Measurements from ENCODE around the gene TMC7. TPM values are rescaled to one million over a fixed set of nuclear protein-coding genes. Genes with fewer than 3 reads are reported as not detected.
A peak's percentile ranks its signal among the peaks of the same experiment; 100 is the strongest.

Gene TMC7
- total and polyA plus RNA-seq, 2 of the 13 experiments (the other 11 are each of a cell fraction or from before 2014, with no cell fraction given), result 1.2 to 5.1 TPM

- TF ChIP-seq ZSCAN5A (CRISPR knock-in tag; IDR thresholded peaks at IDR 0.05; ENCODE audit: borderline replicate concordance), result peak; percentile 100; the same call in 1 of the 2 replicates
Observed at GRCh38 chr16:18943414-18943813, 40.3 kb upstream of the TMC7 start (continued).

- Histone ChIP-seq H2AFZ (ENCODE audit: low read length) (peak overlapping the region; percentile 60), H3K27ac (ENCODE audit: extremely low read length, insufficient read depth, low read length) (no peak overlapping the region), H3K4me3 (replicated peaks in 1 of 3; ENCODE audit: insufficient read depth in 1 of 3, low read depth in 2 of 3, low read length in 3 of 3) (peak overlapping the region in 1 of 3 experiments; percentile 67; a peak in 1 of 6 replicates), H3K4me1 (ENCODE audit: insufficient read depth, low read length) (peaks cover 22% of the 10 kb centered on the region), H3K36me3 (replicated peaks in 1 of 2; ENCODE audit: control insufficient read depth in 1 of 2, insufficient read depth in 2 of 2, low read length in 2 of 2) (no peaks in the 10 kb centered on the region), H3K4me2 (ENCODE audit: low read depth, low read length) (peak overlapping the region; percentile 67), H4K20me1 (ENCODE audit: insufficient read depth, low read length) (no peaks in the 10 kb centered on the region), H3K9me3 (ENCODE audit: low read length) (no peaks in the 10 kb centered on the region), H3K79me2 (ENCODE audit: insufficient read depth, low read length) (no peaks in the 10 kb centered on the region), H3K27me3 (ENCODE audit: control insufficient read depth in 1 of 2, insufficient read depth in 2 of 2, low read length in 2 of 2) (no peaks in the 10 kb centered on the region; a peak in 3 of 5 replicates), H3K9ac (ENCODE audit: insufficient read depth, low read depth, low read length) (no peak overlapping the region)
- BruUV-seq (replicated peaks), result no TSS peak
- WGBS (ENCODE audit: low lambda C conversion rate), result 71% methylated on average over 7 of the region's 7 CpGs
- ATAC-seq (no peak), FAIRE-seq (no peak), DNase-seq (ENCODE audit: low spot score) (no peak)
- POLR2A ChIA-PET, result interaction anchor here (1.1 to 3.1 kb wide), 3 partner anchors 11 to 144 kb away, joined by 3 to 16 read pairs (median 3); partner anchors contain the start of gene ARL6IP1
- CTCF ChIA-PET (ENCODE audit: low intra/inter-chr PET ratio, low total read pairs), result interaction anchor here (1.3 kb wide), 1 partner anchor 8 kb away, joined by 3 read pairs; no protein-coding TSS in a partner anchor
- in situ Hi-C loops (cut with HindIII; ENCODE audit: extremely low pct_ligation_motif_present, low pct_unique_long_range_greater_than_20kb) (no loop called here), intact Hi-C loops (cut with micrococcal nuclease; ENCODE audit: unreplicated experiment) (no loop called here)
- TF ChIP-seq HES4 (CRISPR knock-in tag; IDR thresholded peaks at IDR 0.05; ENCODE audit: borderline replicate concordance) (no peak), RCOR2 (CRISPR knock-in tag; IDR thresholded peaks at IDR 0.05) (no peak), ZEB1 (IDR thresholded peaks at IDR 0.05; ENCODE audit: insufficient replicate concordance, low read depth) (no peak), CHD2 (IDR thresholded peaks at IDR 0.05; ENCODE audit: low read depth, low read length) (no peak), PRMT3 (CRISPR knock-in tag; IDR thresholded peaks at IDR 0.05; ENCODE audit: borderline replicate concordance, low read depth) (no peak), ZNF749 (CRISPR knock-in tag; IDR thresholded peaks at IDR 0.05; ENCODE audit: borderline replicate concordance) (no peak), ZMAT5 (CRISPR knock-in tag; IDR thresholded peaks at IDR 0.05; ENCODE audit: borderline replicate concordance, low read depth) (no peak), ZNF629 (CRISPR knock-in tag; conservative IDR thresholded peaks at IDR 0.05) (no peak), ZNF556 (CRISPR knock-in tag; IDR thresholded peaks at IDR 0.05; ENCODE audit: borderline replicate concordance) (no peak), TOE1 (CRISPR knock-in tag; IDR thresholded peaks at IDR 0.05) (no peak), CHCHD3 (CRISPR knock-in tag; IDR thresholded peaks at IDR 0.05) (no peak), TBL1XR1 (IDR thresholded peaks at IDR 0.05; ENCODE audit: borderline replicate concordance, low read length, partially characterized antibody) (no peak), NFKB2 (CRISPR knock-in tag; IDR thresholded peaks at IDR 0.05; ENCODE audit: borderline replicate concordance) (no peak), ZMYM2 (CRISPR knock-in tag; IDR thresholded peaks at IDR 0.05) (no peak), HINFP (CRISPR knock-in tag; IDR thresholded peaks at IDR 0.05; ENCODE audit: low read depth) (0 out of 2 replicates have a peak, but pooled peaks have one; percentile 9), CREB1 (IDR thresholded peaks at IDR 0.05) (no peak), CREB1 (CRISPR knock-in tag; IDR thresholded peaks at IDR 0.05) (no peak), RFX5 (IDR thresholded peaks at IDR 0.05; ENCODE audit: low read depth, low read length) (no peak), SSRP1 (CRISPR knock-in tag; IDR thresholded peaks at IDR 0.05) (no peak)
Observed at GRCh38 chr16:18945233-18945632, 38.5 kb upstream of the TMC7 start.
